Caki2 (cell line): ENCODE measurements around the gene TOLLIP. TPM values are rescaled to one million over a fixed set of nuclear protein-coding genes. Genes with fewer than 3 reads are reported as not detected.
"Not testable (repeated sequence)": the region's sequence is repeated elsewhere in the genome, so short reads cannot be mapped to it uniquely, and the experiment has no call there.

ENCODE experiments used
- DNase-seq: peaks from one replicate; pipeline ENCODE4 v3.0.0-alpha.2; 2015; ENCODE audit warnings: low read depth
- in situ Hi-C: cut with HindIII; loops from 2 replicates; pipeline ENCODE4 v1.10.0; 2016; ENCODE audit warnings: low sequenced_read_pairs, low pct_unique_long_range_greater_than_20kb, mixed read lengths
- total RNA-seq: library from RNA; depleted of rRNA; stranded (reverse); fragments of >200 nt; shearing (Covaris generic); gene quantifications from 2 replicates; pipeline ENCODE4 v1.2.3, GENCODE V29; 2014; ENCODE audit warnings: low replicate concordance

TOLLIP gene
- total RNA-seq, 1 experiment from 2014 or later: 18.3 TPM

GRCh38 chr11:1246301-1246700, 63.1 kb downstream of the TOLLIP start:
- in situ Hi-C loops: not testable (repeated sequence)

GRCh38 chr11:1245717-1246116, 63.7 kb downstream of the TOLLIP start:
- in situ Hi-C loops, DNase-seq: not testable (repeated sequence)

More at GRCh38 chr11:1246301-1246700, 63.1 kb downstream of the TOLLIP start:
- DNase-seq: not testable (repeated sequence)

GRCh38 chr11:1244557-1244956, 64.9 kb downstream of the TOLLIP start:
- DNase-seq, in situ Hi-C loops: not testable (repeated sequence)

- DNase-seq, in situ Hi-C loops: not testable (repeated sequence)
Measured at GRCh38 chr11:1243521-1243920, 65.9 kb downstream of the TOLLIP start.

- DNase-seq, in situ Hi-C loops: not testable (repeated sequence)
Measured at GRCh38 chr11:1242751-1243150, 66.7 kb downstream of the TOLLIP start.

GRCh38 chr11:1242289-1242688, 67.1 kb downstream of the TOLLIP start:
- no peak for DNase-seq
- in situ Hi-C loops: no loop called here

- no peak for DNase-seq
Measured at GRCh38 chr11:1241706-1242105, 67.7 kb downstream of the TOLLIP start.

GRCh38 chr11:1240771-1241170, 68.7 kb downstream of the TOLLIP start:
- no peak for DNase-seq
- in situ Hi-C loops: no loop called here

More at GRCh38 chr11:1241706-1242105, 67.7 kb downstream of the TOLLIP start:
- in situ Hi-C loops: no loop called here

- in situ Hi-C loops: no loop called here
- no peak for DNase-seq
Measured at GRCh38 chr11:1239596-1240205, 69.7 kb downstream of the TOLLIP start.

GRCh38 chr11:1238767-1239595, 70.5 kb downstream of the TOLLIP start:
- in situ Hi-C loops: no loop called here
- peak; percentile 32 for DNase-seq

- in situ Hi-C loops: no loop called here
- no peak for DNase-seq
Measured at GRCh38 chr11:1237851-1238250, 71.6 kb downstream of the TOLLIP start.

- no peak for DNase-seq
- in situ Hi-C loops: no loop called here
Measured at GRCh38 chr11:1237128-1237580, 72.3 kb downstream of the TOLLIP start.

- no peak for DNase-seq
- in situ Hi-C loops: no loop called here
Measured at GRCh38 chr11:1236316-1237127, 72.9 kb downstream of the TOLLIP start.

- in situ Hi-C loops: no loop called here
- no peak for DNase-seq
Measured at GRCh38 chr11:1235901-1236315, 73.5 kb downstream of the TOLLIP start.

GRCh38 chr11:1235306-1235900, 74.0 kb downstream of the TOLLIP start:
- DNase-seq: no peak
- in situ Hi-C loops: no loop called here

GRCh38 chr11:1234771-1235305, 74.6 kb downstream of the TOLLIP start:
- in situ Hi-C loops: no loop called here
- DNase-seq: no peak

- in situ Hi-C loops: no loop called here
- DNase-seq: no peak
Measured at GRCh38 chr11:1234054-1234720, 75.2 kb downstream of the TOLLIP start.
